ENCODE results near the gene ZNF853. TPM values are rescaled to one million over a fixed set of nuclear protein-coding genes. Genes with fewer than 3 reads are reported as not detected.

Gene ZNF853
- total and polyA plus RNA-seq, 8 donors: 1.6 to 30.9 (median 5.6) TPM

- no peak overlapping the region for H3K27ac ChIP-seq
- WGBS, 5 donors: 96 to 99% (median 98%) methylated on average over 11 to 12 of the region's 12 CpGs
- no peaks in the 10 kb centered on the region for H3K4me1 ChIP-seq
- intact Hi-C loops (cut with DNase I; ENCODE audit: low total_unique reads): no loop called here
- no peaks in the 10 kb centered on the region for H3K27me3 ChIP-seq
- peaks cover 59 to 100% (median 98%) of the 10 kb centered on the region in 4 donors for H3K36me3 ChIP-seq
- H3K9me3 ChIP-seq: peaks cover 0 to 15% (median 7%) of the 10 kb centered on the region in 4 donors
- TF ChIP-seq CTCF (IDR thresholded peaks at IDR 0.05) (no peak), POLR2AphosphoS5 (IDR thresholded peaks at IDR 0.05) (no peak), POLR2A (IDR thresholded peaks at IDR 0.05) (no peak)
- no peak overlapping the region for H3K4me3 ChIP-seq
- no peak for DNase-seq
These were observed 35.2 kb downstream of the ZNF853 start for GRCh38 chr7:6650521-6651011.

GRCh38 chr7:6651851-6652445, 36.5 kb downstream of the ZNF853 start:
- H3K9me3 ChIP-seq: peaks cover 0 to 15% (median 7%) of the 10 kb centered on the region in 4 donors
- H3K27ac ChIP-seq: no peak overlapping the region
- intact Hi-C loops (cut with DNase I; ENCODE audit: low total_unique reads): no loop called here
- no peaks in the 10 kb centered on the region for H3K27me3 ChIP-seq
- no peaks in the 10 kb centered on the region for H3K4me1 ChIP-seq
- TF ChIP-seq POLR2A (IDR thresholded peaks at IDR 0.05) (no peak), POLR2AphosphoS5 (IDR thresholded peaks at IDR 0.05) (no peak), CTCF (IDR thresholded peaks at IDR 0.05) (no peak), EP300 (IDR thresholded peaks at IDR 0.05) (no peak)
- WGBS, 5 donors: 97 to 99% (median 98%) methylated on average over 29 to 32 of the region's 32 CpGs
- H3K4me3 ChIP-seq: no peak overlapping the region
- no peak for DNase-seq
- H3K36me3 ChIP-seq: peaks cover 60 to 94% (median 91%) of the 10 kb centered on the region in 4 donors

GRCh38 chr7:6652446-6653011, 37.1 kb downstream of the ZNF853 start:
- peaks cover 60 to 88% (median 85%) of the 10 kb centered on the region in 4 donors for H3K36me3 ChIP-seq
- 96 to 99% (median 97%) methylated on average over 42 to 75 of the region's 75 CpGs for WGBS, 5 donors
- no peaks in the 10 kb centered on the region for H3K27me3 ChIP-seq
- peaks cover 0 to 15% (median 7%) of the 10 kb centered on the region in 4 donors for H3K9me3 ChIP-seq
- intact Hi-C loops (cut with DNase I; ENCODE audit: low total_unique reads): no loop called here
- DNase-seq: no peak
- no peak overlapping the region for H3K4me3 ChIP-seq
- no peaks in the 10 kb centered on the region for H3K4me1 ChIP-seq
- TF ChIP-seq POLR2A (IDR thresholded peaks at IDR 0.05) (no peak), CTCF (IDR thresholded peaks at IDR 0.05) (no peak), EP300 (IDR thresholded peaks at IDR 0.05) (no peak), POLR2AphosphoS5 (IDR thresholded peaks at IDR 0.05) (no peak)
- no peak overlapping the region for H3K27ac ChIP-seq

GRCh38 chr7:6653071-6654003, 37.9 kb downstream of the ZNF853 start:
- Histone ChIP-seq H3K27me3 (no peaks in the 10 kb centered on the region), H3K36me3 (peaks cover 56 to 80% (median 77%) of the 10 kb centered on the region in 4 donors), H3K4me3 (no peak overlapping the region), H3K27ac (no peak overlapping the region), H3K4me1 (peaks cover 0 to 1% (median 0%) of the 10 kb centered on the region in 4 donors), H3K9me3 (peaks cover 0 to 15% (median 7%) of the 10 kb centered on the region in 4 donors)
- 95 to 97% (median 95%) methylated on average over 69 to 146 of the region's 146 CpGs for WGBS, 5 donors
- no peak for DNase-seq
- TF ChIP-seq POLR2AphosphoS5 (IDR thresholded peaks at IDR 0.05) (no peak), POLR2A (IDR thresholded peaks at IDR 0.05) (no peak), CTCF (IDR thresholded peaks at IDR 0.05) (no peak), EP300 (IDR thresholded peaks at IDR 0.05) (no peak)
- intact Hi-C loops (cut with DNase I; ENCODE audit: low total_unique reads): no loop called here

All from stomach (tissue), 9 donors.